ENCODE measurements around the gene CRMP1.

The CRMP1 gene

DNA sequence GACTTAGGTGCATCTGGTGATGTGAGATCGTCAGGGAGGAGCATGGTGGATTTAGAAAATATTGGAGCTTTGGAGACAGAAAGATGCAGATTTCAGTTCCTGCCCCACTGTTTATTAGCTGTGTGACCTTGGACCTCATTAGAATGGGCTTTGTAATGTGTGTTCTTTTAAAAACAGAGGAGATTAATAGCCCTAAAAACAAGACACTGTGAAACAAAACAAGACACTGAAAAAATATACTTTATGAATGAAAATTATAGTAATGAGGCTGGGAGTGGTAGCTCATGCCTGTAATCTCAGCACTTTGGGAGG, 102.4 kb downstream of the CRMP1 start:
- no peak for DNase-seq

DNA sequence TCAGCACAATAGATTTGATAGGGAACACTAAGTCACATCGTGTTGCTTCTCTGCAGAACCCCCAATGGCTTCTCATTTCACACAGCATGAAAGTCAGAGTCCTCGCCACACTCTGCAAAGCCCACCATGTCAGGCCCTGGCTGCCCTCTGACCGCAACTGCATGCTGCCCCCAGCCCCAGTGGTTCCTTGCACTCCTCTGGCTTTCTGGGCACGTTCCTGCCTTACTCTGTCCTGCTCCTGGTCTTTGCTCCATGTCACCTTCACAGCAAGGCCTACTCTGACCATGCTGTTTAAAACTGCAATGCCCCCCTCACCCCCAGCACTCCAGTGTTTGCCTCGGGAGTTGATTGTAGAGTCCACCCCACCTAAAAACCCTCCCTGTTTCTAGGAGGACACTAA, 103.7 kb downstream of the CRMP1 start:
- no peak for DNase-seq

DNA sequence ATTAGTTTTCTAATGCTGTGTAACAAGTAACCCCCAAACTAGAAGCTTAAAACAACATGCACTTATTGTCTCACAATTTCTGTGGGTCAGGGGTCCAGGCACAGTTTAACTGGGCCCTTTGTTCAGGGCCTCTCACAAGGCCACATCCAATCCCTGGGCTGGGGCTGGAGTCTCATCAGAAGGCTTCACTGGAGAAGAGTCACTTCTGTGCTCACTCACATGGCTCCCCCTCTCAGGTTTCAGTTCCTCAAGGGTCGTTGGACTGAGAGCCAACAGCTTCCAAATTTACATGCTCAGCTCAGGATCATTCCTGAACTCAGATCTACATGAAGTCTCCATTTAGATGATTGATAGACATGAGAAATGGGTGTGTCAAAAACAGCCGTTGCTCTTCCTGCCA, 104.7 kb downstream of the CRMP1 start:
- DNase-seq, result no peak

DNA sequence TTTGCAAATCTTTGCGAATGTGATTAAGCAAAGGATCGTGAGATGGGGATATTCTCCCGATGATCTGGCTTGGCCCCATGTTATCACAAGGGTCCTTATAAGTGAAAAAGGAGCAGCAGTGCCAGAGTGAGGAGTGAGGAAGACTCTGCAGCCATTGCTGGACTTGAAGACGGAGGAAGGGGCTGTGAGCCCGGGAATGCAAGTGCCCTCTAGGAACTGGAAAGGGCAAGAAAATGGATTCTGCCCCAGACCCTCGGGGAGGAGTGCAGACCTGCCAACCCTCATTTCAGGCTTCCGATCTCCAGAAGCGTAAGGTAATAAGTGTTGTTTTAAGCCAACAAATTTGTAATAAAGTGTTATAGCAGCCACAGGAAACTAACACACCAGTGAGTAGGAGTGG, 105.6 kb downstream of the CRMP1 start:
- DNase-seq, result no peak

- no peak for DNase-seq
Observed at GRCh38 chr4:5785806-5786680, 106.8 kb downstream of the CRMP1 start.

DNA sequence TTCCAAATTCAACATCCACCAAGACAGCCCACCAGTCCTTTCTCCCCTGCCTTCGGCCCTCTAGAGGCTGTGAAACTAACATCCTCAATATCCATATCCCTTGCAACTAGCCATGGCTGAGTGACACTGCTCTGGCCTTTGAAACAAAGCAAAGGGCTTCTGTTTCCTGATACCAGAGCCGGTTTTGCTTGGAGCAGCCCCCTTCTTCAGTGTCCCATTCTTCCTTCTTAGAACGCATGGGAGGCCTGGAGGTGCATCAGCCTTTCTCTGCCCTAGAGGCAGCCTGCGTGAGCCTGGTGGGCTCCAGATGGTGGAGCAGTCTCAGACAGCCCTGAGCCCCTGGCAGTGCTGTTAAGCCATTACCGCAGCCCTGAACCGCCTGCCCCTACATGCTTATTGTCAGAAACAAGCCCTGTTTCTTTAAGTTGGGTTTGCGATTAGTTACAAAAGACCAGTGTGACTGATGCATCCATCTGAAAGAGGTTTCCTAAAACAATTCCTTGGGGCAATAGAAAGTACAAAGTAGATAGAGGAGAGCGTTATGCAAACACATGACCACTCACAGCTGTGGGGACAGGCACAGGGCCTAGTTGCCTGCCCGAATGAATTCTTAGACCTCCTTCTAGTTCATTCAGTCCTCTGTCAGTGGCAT, 107.8 kb downstream of the CRMP1 start:
- DNase-seq, result no peak

DNA sequence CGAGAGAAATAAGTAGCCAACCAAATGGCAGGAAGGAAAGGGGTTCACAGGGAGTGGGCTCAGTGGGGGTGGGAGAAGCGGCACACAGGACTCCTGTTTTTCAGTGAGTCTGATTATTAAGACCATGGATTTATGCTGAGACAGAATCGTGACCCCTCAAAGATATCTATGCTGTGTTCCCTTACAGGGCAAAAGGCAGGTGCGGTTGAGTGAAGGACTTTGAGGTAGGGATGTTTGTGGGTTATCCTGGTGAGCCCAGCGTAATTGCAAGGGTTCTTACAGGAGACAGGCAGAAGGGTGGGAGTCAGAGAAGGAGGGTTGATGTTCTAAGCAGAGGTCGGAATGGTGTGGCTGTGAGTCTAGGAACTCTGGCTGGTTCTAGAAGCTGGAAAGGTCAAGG, 108.9 kb downstream of the CRMP1 start:
- DNase-seq, result no peak

DNA sequence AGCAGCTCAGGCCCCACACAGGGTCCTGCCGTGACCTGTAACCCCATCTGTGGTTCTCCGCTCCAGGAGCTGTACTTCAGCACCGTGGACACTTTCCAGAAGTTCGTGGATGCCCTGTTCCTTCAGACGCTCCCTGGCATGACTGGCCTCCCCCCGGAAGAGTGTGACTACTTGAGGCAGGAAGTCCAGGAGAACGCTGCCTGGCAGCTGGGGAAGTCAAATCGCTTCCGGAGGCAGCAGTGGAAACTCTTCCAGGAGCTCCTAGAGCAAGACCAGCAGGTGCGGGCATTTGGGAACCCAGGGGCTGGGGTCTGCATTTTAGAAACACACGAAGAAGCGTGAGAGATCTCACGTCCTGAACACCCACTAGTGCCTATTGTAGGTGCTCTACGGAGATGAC, 109.4 kb downstream of the CRMP1 start:
- DNase-seq, result no peak

DNA sequence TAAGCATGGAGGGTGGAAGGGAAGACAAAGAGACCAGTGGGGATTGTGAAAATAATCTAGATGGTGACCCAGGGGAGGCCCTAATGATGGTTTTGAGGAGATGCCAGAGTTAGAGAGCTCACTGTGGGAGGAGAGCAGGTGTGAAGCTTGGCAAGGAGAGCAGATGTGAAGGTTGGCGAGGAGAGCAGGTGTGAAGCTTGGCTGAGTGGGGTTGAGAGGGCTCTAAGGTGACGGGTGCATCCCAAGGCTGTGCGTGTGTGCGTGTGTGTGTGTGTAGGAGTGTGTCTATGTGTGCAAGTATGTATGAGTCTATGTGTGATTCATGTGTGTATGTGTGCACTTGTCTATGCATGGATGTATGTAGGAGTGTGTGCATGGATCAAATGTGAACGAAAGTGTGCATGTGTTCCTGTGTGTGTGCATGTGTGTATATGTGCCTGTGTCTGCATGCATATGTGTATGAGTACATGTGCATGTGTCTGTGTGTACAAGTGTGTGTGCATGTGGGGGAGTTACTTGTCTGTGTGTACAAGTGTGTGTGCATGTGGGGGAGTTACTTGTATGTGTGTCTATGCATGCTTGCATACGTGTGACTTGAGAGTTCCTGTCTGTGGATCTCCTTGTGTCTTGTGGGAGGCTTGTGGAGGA, 109.9 kb downstream of the CRMP1 start:
- DNase-seq, result no peak

DNA sequence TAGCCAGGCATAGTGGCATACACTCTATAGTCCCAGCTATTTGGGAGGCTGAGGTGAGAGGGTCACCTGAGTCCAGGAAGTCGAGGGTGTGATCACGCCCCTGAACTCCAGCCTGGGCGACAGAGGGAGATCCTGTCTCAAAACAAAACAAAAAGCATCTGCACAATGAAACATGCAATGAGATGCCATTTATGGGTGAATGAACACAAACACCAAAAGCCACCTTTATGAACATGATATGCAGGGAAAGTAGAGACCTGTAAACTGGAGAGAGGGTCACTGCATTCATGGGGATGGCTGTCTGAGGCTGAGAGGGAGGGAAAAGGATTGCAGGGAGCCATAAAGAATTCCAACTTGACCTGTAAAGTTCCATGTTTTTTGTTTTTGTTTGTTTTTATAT, 111.2 kb downstream of the CRMP1 start:
- DNase-seq, result no peak

GRCh38 chr4:5780831-5781480, 111.9 kb downstream of the CRMP1 start:
- no peak for DNase-seq

- no peak for DNase-seq
Observed at GRCh38 chr4:5776510-5776909, 116.4 kb downstream of the CRMP1 start.

GRCh38 chr4:5774416-5775036, 118.4 kb downstream of the CRMP1 start:
- DNase-seq, result no peak

DNA sequence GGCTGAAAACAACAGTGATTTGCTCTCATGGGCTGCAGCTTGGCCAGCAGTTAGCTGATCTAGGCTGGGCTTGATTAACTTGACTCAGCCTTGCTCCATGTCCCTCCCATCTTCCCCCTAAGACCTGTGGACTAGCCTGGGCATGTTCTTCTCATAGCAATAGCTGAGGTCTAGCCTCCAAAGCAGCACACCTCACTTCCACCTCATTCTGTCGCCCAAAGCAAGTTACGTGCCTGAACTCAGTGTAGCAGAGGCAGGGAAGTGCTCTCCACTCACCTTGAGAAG, 119.7 kb downstream of the CRMP1 start:
- DNase-seq, result no peak

DNA sequence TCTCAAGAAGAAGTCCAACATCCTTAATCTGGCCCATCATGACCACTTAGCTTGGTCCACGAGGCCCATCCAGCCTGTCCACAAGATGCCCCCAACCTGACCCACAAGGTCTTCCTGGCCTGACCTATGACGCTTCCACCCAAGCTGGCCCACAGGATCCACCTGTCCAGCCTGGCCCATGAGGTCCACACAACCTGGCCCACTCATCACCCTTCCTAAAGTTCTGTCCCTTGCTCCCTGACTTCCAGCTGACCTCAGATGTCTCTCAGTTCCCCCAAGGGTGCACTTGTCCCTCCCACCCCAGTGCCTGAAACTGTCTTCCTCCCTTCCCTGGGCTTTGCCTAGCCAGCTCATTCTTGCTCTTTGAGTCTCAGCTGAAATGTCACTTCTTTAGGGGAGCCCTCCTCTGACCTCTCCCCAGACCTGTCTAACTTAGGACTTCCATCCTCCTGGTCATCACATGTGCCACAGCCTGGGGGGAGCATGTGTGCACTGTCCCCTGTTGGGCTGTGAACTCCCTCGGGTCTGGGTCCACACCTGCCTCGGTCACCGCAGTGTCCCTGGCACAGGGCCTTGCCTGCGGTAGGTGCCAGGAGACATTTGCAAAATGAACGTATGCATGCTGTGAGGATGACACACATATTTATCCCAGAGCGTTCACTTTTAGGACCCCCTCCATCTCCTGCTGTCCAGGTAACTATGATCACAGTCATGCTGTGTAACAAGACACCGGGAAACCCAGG, 120.2 kb downstream of the CRMP1 start:
- no peak for DNase-seq

Measured in activated gamma-delta T cell treated with Interleukin-2 at 50 U/mL for 16 hours (primary cell).